ENCODE results near the gene USP20. TPM values are rescaled to one million over a fixed set of nuclear protein-coding genes. Genes with fewer than 3 reads are reported as not detected.
A peak's percentile ranks its signal among the peaks of the same experiment; 100 is the strongest.

USP20 gene
- polyA plus RNA-seq, 1 of the 3 experiments (the other 2 are of a cell fraction), result 22.5 TPM

DNA sequence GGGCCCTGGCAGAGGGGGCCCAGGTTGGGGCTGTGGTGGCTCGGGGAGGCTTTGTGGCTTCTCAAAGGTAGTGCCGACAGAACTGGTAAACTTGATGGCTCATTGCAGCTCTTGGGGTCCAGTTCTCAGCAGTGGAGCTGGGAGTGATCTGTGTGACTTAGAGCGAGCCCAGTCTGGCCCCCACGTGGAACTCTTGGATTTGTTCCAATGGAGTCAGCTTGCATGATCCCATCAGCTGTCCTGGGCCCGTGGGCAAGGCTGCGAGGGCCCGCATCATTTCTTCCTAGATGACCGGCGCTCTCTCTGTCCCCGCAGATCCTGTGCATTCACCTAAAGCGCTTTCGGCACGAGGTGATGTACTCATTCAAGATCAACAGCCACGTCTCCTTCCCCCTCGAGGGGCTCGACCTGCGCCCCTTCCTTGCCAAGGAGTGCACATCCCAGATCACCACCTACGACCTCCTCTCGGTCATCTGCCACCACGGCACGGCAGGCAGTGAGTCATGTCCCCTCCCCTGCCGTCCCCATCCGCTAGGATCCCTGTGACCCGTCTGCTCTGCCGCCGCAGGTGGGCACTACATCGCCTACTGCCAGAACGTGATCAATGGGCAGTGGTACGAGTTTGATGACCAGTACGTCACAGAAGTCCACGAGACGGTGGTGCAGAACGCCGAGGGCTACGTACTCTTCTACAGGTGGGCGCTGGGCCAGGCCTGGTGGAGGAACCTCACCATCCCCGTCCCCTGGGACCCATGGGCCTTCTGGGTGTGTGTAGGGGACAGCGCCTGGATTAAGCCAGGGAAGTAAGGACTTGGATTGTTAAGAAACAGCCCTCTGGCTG lies 39.2 kb downstream of the USP20 start (continued):
- TF ChIP-seq SIN3A (IDR thresholded peaks at IDR 0.05; ENCODE audit: borderline replicate concordance, low read depth, low read length) (no peak), YY1 (IDR thresholded peaks at IDR 0.05; ENCODE audit: low read depth) (no peak), ELF1 (IDR thresholded peaks at IDR 0.05) (no peak)
- TF ChIP-seq, protein P1, sequence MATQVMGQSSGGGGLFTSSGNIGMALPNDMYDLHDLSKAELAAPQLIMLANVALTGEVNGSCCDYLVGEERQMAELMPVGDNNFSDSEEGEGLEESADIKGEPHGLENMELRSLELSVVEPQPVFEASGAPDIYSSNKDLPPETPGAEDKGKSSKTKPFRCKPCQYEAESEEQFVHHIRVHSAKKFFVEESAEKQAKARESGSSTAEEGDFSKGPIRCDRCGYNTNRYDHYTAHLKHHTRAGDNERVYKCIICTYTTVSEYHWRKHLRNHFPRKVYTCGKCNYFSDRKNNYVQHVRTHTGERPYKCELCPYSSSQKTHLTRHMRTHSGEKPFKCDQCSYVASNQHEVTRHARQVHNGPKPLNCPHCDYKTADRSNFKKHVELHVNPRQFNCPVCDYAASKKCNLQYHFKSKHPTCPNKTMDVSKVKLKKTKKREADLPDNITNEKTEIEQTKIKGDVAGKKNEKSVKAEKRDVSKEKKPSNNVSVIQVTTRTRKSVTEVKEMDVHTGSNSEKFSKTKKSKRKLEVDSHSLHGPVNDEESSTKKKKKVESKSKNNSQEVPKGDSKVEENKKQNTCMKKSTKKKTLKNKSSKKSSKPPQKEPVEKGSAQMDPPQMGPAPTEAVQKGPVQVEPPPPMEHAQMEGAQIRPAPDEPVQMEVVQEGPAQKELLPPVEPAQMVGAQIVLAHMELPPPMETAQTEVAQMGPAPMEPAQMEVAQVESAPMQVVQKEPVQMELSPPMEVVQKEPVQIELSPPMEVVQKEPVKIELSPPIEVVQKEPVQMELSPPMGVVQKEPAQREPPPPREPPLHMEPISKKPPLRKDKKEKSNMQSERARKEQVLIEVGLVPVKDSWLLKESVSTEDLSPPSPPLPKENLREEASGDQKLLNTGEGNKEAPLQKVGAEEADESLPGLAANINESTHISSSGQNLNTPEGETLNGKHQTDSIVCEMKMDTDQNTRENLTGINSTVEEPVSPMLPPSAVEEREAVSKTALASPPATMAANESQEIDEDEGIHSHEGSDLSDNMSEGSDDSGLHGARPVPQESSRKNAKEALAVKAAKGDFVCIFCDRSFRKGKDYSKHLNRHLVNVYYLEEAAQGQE (IDR thresholded peaks at IDR 0.05; ENCODE audit: low read depth, low read length), result no peak

DNA sequence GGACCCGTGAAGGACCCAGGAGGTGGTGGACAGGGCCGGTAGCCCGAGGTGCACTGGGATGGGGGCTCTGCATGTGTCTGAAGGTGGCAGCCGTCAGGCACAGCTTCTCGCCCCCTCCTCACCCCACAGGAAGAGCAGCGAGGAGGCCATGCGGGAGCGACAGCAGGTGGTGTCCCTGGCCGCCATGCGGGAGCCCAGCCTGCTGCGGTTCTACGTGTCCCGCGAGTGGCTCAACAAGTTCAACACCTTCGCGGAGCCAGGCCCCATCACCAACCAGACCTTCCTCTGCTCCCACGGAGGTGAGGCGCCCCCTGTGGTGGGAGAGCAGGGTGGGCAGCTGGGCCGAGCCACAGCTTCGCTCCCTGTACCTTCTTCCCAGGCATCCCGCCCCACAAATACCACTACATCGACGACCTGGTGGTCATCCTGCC lies 39.9 kb downstream of the USP20 start:
- no peaks in the 10 kb centered on the region for H3K79me2 ChIP-seq (ENCODE audit: insufficient read depth)
- no peak overlapping the region for H3K4me3 ChIP-seq (ENCODE audit: low read depth in 2 of 2, low read length in 1 of 2)
- H3K27ac ChIP-seq (ENCODE audit: low read depth in 2 of 2, low read length in 1 of 2), result no peak overlapping the region; a peak in 1 of 4 replicates
- 95% methylated on average over 15 of the region's 23 CpGs for WGBS (ENCODE audit: low lambda C conversion rate)
- H3K9me3 ChIP-seq, result no peaks in the 10 kb centered on the region
- TF ChIP-seq NFIC (IDR thresholded peaks at IDR 0.05; ENCODE audit: borderline replicate concordance) (no peak), CTCF (IDR thresholded peaks at IDR 0.05) (peak; percentile 29; the same call in 1 of the 2 replicates), FOXM1 (IDR thresholded peaks at IDR 0.05; ENCODE audit: low read depth) (no peak), CHD2 (IDR thresholded peaks at IDR 0.05; ENCODE audit: low read length, partially characterized antibody) (no peak)
- ChIA-PET POLR2A (no interaction called here), CTCF (interaction anchor here (1.3 kb wide), 1 partner anchor 26 kb away, joined by 3 read pairs; no protein-coding TSS in a partner anchor)
- H3K9me2 ChIP-seq, result no peaks in the 10 kb centered on the region
- no peak overlapping the region for H3K9ac ChIP-seq
- H3K27me3 ChIP-seq (ENCODE audit: insufficient read depth), result no peaks in the 10 kb centered on the region
- DNase-seq, result peak; percentile 53
- peaks cover 0 to 10% of the 10 kb centered on the region in 2 experiments for H3K36me3 ChIP-seq (replicated peaks in 1 of 2; ENCODE audit: control insufficient read depth in 1 of 2, insufficient read depth in 2 of 2, low read length in 1 of 2)
- no peaks in the 10 kb centered on the region for H4K20me1 ChIP-seq (ENCODE audit: insufficient read depth)
- H3K4me1 ChIP-seq (ENCODE audit: control insufficient read depth in 1 of 2, insufficient read depth in 2 of 2, low read depth in 1 of 2, low read length in 1 of 2), result peaks cover 0 to 12% of the 10 kb centered on the region in 2 experiments; a peak in 1 of 4 replicates
- H3K4me2 ChIP-seq, result no peak overlapping the region
- H3F3A ChIP-seq (replicated peaks; ENCODE audit: insufficient read depth), result no peaks in the 10 kb centered on the region
- H2AFZ ChIP-seq (ENCODE audit: low read depth), result no peak overlapping the region
